HFF-Myc (cell line): ENCODE measurements around the gene IRGQ.

Experiments
- DNase-seq: peaks from one replicate; pipeline ENCODE4 v3.0.0-alpha.2; 2011; ENCODE audit warnings: low read depth; ENCODE audit errors: extremely low read depth
- H3K4me3 ChIP-seq: replicated peaks from 2 replicates; pipeline ENCODE4 v1.5.1; 2011; ENCODE audit warnings: low read depth, mild to moderate bottlenecking, control low read depth, low read length
- TF ChIP-seq, protein P1 (sequence below): IDR thresholded peaks from 2 replicates; pipeline ENCODE4 v1.5.1; 2012; ENCODE audit warnings: mild to moderate bottlenecking, low read depth, low read length, control low read depth; ENCODE audit errors: missing control alignments

Gene IRGQ

GRCh38 chr19:43574424-43575155 is 21.3 kb downstream of the IRGQ start:
- H3K4me3 ChIP-seq: peak overlapping the region; percentile 93
- DNase-seq: no peak
- TF ChIP-seq, protein P1, sequence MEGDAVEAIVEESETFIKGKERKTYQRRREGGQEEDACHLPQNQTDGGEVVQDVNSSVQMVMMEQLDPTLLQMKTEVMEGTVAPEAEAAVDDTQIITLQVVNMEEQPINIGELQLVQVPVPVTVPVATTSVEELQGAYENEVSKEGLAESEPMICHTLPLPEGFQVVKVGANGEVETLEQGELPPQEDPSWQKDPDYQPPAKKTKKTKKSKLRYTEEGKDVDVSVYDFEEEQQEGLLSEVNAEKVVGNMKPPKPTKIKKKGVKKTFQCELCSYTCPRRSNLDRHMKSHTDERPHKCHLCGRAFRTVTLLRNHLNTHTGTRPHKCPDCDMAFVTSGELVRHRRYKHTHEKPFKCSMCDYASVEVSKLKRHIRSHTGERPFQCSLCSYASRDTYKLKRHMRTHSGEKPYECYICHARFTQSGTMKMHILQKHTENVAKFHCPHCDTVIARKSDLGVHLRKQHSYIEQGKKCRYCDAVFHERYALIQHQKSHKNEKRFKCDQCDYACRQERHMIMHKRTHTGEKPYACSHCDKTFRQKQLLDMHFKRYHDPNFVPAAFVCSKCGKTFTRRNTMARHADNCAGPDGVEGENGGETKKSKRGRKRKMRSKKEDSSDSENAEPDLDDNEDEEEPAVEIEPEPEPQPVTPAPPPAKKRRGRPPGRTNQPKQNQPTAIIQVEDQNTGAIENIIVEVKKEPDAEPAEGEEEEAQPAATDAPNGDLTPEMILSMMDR: no peak

DNA sequence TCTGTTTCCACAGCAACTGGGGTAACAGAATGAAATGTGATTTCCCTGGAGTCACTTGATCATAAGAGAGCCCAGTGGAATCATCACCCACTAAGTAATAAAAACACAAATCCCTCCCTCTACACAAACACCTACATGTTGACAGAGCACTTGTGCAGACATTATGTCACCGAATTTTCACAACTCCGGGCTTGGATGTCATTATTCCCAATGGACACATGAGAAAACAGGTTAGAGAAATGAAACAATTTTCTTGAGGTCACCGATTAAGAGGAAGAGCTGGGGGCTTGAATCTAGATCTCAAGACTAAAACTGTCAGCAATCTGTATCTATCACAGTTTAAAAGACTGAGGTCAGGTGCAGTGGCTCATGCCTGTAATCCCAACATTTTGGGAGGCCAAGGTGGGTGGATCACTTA is 23.8 kb downstream of the IRGQ start:
- no peak overlapping the region for H3K4me3 ChIP-seq
- no peak for DNase-seq
- TF ChIP-seq, protein P1: no peak

- H3K4me3 ChIP-seq: no peak overlapping the region
- DNase-seq: no peak
- TF ChIP-seq, protein P1: no peak
Measured at GRCh38 chr19:43570174-43570791, 25.7 kb downstream of the IRGQ start.

DNA sequence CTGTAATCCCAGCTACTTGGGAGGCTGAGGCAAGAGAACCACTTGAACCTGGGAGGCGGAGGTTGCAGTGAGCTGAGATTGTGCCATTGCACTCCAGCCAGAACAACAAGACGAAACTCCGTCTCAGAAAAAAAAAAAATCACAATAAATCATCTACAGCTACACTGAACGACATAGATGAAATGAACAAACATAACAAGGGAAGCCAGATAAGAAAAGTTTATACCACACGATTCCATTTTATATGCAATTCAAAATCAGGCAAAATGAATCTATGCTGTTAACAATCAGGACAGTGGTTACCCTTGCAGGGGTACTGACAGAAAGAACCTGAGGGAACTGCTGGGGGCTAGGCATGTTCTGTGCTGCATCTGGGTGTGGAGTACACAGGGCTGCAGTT is 26.3 kb downstream of the IRGQ start:
- DNase-seq: no peak
- H3K4me3 ChIP-seq: no peak overlapping the region
- TF ChIP-seq, protein P1: no peak

GRCh38 chr19:43564800-43565199 is 31.1 kb downstream of the IRGQ start:
- TF ChIP-seq, protein P1: no peak
- no peak for DNase-seq
- no peak overlapping the region for H3K4me3 ChIP-seq

GRCh38 chr19:43563816-43564457 is 32.0 kb downstream of the IRGQ start:
- TF ChIP-seq, protein P1: no peak
- no peak overlapping the region for H3K4me3 ChIP-seq

More at GRCh38 chr19:43563816-43564457, 32.0 kb downstream of the IRGQ start:
- no peak for DNase-seq
